Neuronal stem cell (in vitro differentiated cells): Measurements from ENCODE around the gene NRK.
"Not testable (repeated sequence)": the region's sequence is repeated elsewhere in the genome, so short reads cannot be mapped to it uniquely, and the experiment has no call there.

Source experiments
- DNase-seq: peaks from one replicate; pipeline ENCODE4 v3.0.0-alpha.2; 2013; ENCODE audit warnings: low spot score
- H2AFZ ChIP-seq: one replicate; pipeline ENCODE4 v1.6.1; 2013; ENCODE audit warnings: mild to moderate bottlenecking, low read length, inconsistent platforms
- H2AK5ac ChIP-seq: 2 replicates; pipeline ENCODE4 v1.6.1; 2013; ENCODE audit warnings: low read depth, mild to moderate bottlenecking, inconsistent platforms, low read length, moderate library complexity, mixed read lengths
- H2BK120ac ChIP-seq: 2 replicates; pipeline ENCODE4 v1.6.1; 2013; ENCODE audit warnings: low read depth, mild to moderate bottlenecking, inconsistent platforms, low read length, moderate library complexity, mixed read lengths
- H2BK12ac ChIP-seq: one replicate; pipeline ENCODE4 v1.6.1; 2013; ENCODE audit warnings: low read length, inconsistent platforms
- H2BK15ac ChIP-seq: 2 replicates; pipeline ENCODE4 v1.6.1; 2013; ENCODE audit warnings: mild to moderate bottlenecking, low read length, inconsistent platforms, mixed read lengths
- H2BK5ac ChIP-seq: one replicate; pipeline ENCODE4 v1.6.1; 2013; ENCODE audit warnings: inconsistent platforms, mild to moderate bottlenecking, low read length, moderate library complexity
- H3K14ac ChIP-seq: one replicate; pipeline ENCODE4 v1.6.1; 2013; ENCODE audit warnings: low read length, inconsistent platforms
- H3K18ac ChIP-seq: 2 replicates; pipeline ENCODE4 v1.6.1; 2013; ENCODE audit warnings: low read length, inconsistent platforms
- H3K23ac ChIP-seq: 2 replicates; pipeline ENCODE4 v1.6.1; 2013; ENCODE audit warnings: low read depth, mild to moderate bottlenecking, mixed read lengths, low read length, inconsistent platforms; ENCODE audit not compliant: poor library complexity
- H3K27ac ChIP-seq: replicated peaks from 3 replicates; pipeline ENCODE4 v1.5.1; 2013; ENCODE audit warnings: low read length, inconsistent platforms
- H3K27me3 ChIP-seq, 3 experiments: 2 replicates each; pipeline ENCODE4 v1.6.1; 2013; ENCODE audit warnings: low read length in 3 of 3, mild to moderate bottlenecking in 2 of 3, inconsistent platforms in 1 of 3, low read depth in 1 of 3, mixed read lengths in 1 of 3, moderate library complexity in 1 of 3; ENCODE audit not compliant: control insufficient read depth in 3 of 3, insufficient read depth in 3 of 3
- H3K36me3 ChIP-seq, 2 donors: replicated peaks in 1 of 2; 2 replicates each; pipeline ENCODE4 v1.6.1; 2013; ENCODE audit warnings: low read length in 2 of 2; ENCODE audit not compliant: control insufficient read depth in 2 of 2, insufficient read depth in 2 of 2
- H3K4ac ChIP-seq: 2 replicates; pipeline ENCODE4 v1.6.1; 2013; ENCODE audit warnings: inconsistent platforms, mild to moderate bottlenecking, low read length, moderate library complexity
- H3K4me1 ChIP-seq, 2 donors: 1 replicate in 1 of 2; 2 replicates in 1 of 2; pipeline ENCODE4 v1.6.1; 2013; ENCODE audit warnings: low read length in 2 of 2, low read depth in 1 of 2; ENCODE audit not compliant: control insufficient read depth in 2 of 2, insufficient read depth in 1 of 2
- H3K4me2 ChIP-seq: one replicate; pipeline ENCODE4 v1.6.1; 2013; ENCODE audit warnings: mild to moderate bottlenecking, low read length, inconsistent platforms; ENCODE audit not compliant: insufficient read depth, poor library complexity, severe bottlenecking
- H3K4me3 ChIP-seq, 2 donors: 2 replicates each; pipeline ENCODE4 v1.5.1; 2013; ENCODE audit warnings: low read length in 2 of 2, mild to moderate bottlenecking in 2 of 2, inconsistent platforms in 1 of 2, moderate library complexity in 1 of 2
- H3K79me1 ChIP-seq: one replicate; pipeline ENCODE4 v1.6.1; 2013; ENCODE audit warnings: low read depth, mild to moderate bottlenecking, inconsistent platforms, low read length, moderate library complexity
- H3K9ac ChIP-seq: one replicate; pipeline ENCODE4 v1.6.1; 2013; ENCODE audit warnings: mild to moderate bottlenecking, low read depth, low read length, inconsistent platforms; ENCODE audit not compliant: poor library complexity
- H3K9me3 ChIP-seq, 2 donors: replicated peaks in 1 of 2; 2 replicates each; pipeline versions ENCODE3 to v1.6.1; 2013; ENCODE audit warnings: low read length in 2 of 2, mild to moderate bottlenecking in 2 of 2, inconsistent platforms in 1 of 2, low read depth in 1 of 2, mixed read lengths in 1 of 2, moderate library complexity in 1 of 2; ENCODE audit not compliant: control insufficient read depth in 2 of 2, insufficient read depth in 1 of 2
- H4K8ac ChIP-seq: one replicate; pipeline ENCODE4 v1.6.1; 2013; ENCODE audit warnings: low read depth, mild to moderate bottlenecking, inconsistent platforms, low read length, moderate library complexity
- H4K91ac ChIP-seq: one replicate; pipeline ENCODE4 v1.6.1; 2013; ENCODE audit warnings: low read length, low read depth, mild to moderate bottlenecking, inconsistent platforms; ENCODE audit not compliant: poor library complexity
- WGBS, 2 donors: extraction: QIAGEN DNeasy Blood & Tissue Kit; methylation state at CpG; one replicate each; pipeline ENCODE4 v1.1.7; 2013; ENCODE audit warnings: missing lambda C conversion rate in 2 of 2, mixed read lengths in 1 of 2; ENCODE audit not compliant: insufficient read length in 2 of 2, insufficient replicate concordance in 1 of 2; ENCODE audit errors: extremely low coverage in 2 of 2; 5-methylcytosine and 5-hydroxymethylcytosine counted together

Gene NRK

GRCh38 chrX:105781804-105782203, 40.5 kb upstream of the NRK start:
- H3K9me3 ChIP-seq = no peaks in the 10 kb centered on the region
- no peak overlapping the region for H2BK5ac ChIP-seq
- H3K14ac ChIP-seq = no peak overlapping the region
- no peaks in the 10 kb centered on the region for H3K4me1 ChIP-seq
- no peak overlapping the region for H3K4me3 ChIP-seq
- H2AK5ac ChIP-seq = no peak overlapping the region
- H2BK12ac ChIP-seq = no peak overlapping the region
- H3K36me3 ChIP-seq = no peaks in the 10 kb centered on the region
- no peaks in the 10 kb centered on the region for H3K27me3 ChIP-seq
- H3K27ac ChIP-seq = no peak overlapping the region
- H4K8ac ChIP-seq = no peak overlapping the region
- H3K23ac ChIP-seq = no peak overlapping the region
- no peak overlapping the region for H2AFZ ChIP-seq
- no peak overlapping the region for H3K4me2 ChIP-seq
- H3K18ac ChIP-seq = no peak overlapping the region
- WGBS, 2 donors = no CpG with 5 or more reads among the region's 1 CpG
- H2BK15ac ChIP-seq = no peak overlapping the region
- no peaks in the 10 kb centered on the region for H3K79me1 ChIP-seq
- no peak overlapping the region for H3K4ac ChIP-seq
- no peak overlapping the region for H3K9ac ChIP-seq
- H4K91ac ChIP-seq = no peak overlapping the region
- DNase-seq = no peak
- no peak overlapping the region for H2BK120ac ChIP-seq

- not testable (repeated sequence) for H2AK5ac ChIP-seq, H4K8ac ChIP-seq, H3K4me2 ChIP-seq, H3K27me3 ChIP-seq, H3K9me3 ChIP-seq, H3K14ac ChIP-seq, H2AFZ ChIP-seq, H3K23ac ChIP-seq, H2BK12ac ChIP-seq, H3K9ac ChIP-seq, H2BK5ac ChIP-seq, H3K79me1 ChIP-seq, H4K91ac ChIP-seq, H3K4me1 ChIP-seq, H3K4me3 ChIP-seq, H3K4ac ChIP-seq, H2BK15ac ChIP-seq, H3K18ac ChIP-seq, H2BK120ac ChIP-seq, H3K36me3 ChIP-seq, H3K27ac ChIP-seq, DNase-seq
- no CpG with 5 or more reads among the region's 26 CpGs for WGBS, 2 donors
Observed at GRCh38 chrX:105796877-105797276, 25.5 kb upstream of the NRK start.

- H2AK5ac ChIP-seq = no peak overlapping the region
- H4K8ac ChIP-seq = no peak overlapping the region
- no peak overlapping the region for H3K18ac ChIP-seq
- H3K4me3 ChIP-seq = no peak overlapping the region
- H3K23ac ChIP-seq = no peak overlapping the region
- no peaks in the 10 kb centered on the region for H3K4me1 ChIP-seq
- H3K9me3 ChIP-seq = no peaks in the 10 kb centered on the region
- H3K79me1 ChIP-seq = no peaks in the 10 kb centered on the region
- no CpG with 5 or more reads among the region's 2 CpGs for WGBS, 2 donors
- H2BK120ac ChIP-seq = no peak overlapping the region
- no peak overlapping the region for H3K4ac ChIP-seq
- H3K14ac ChIP-seq = no peak overlapping the region
- no peak overlapping the region for H3K4me2 ChIP-seq
- no peak overlapping the region for H2BK5ac ChIP-seq
- H2AFZ ChIP-seq = no peak overlapping the region
- no peaks in the 10 kb centered on the region for H3K36me3 ChIP-seq
- H3K27ac ChIP-seq = no peak overlapping the region
- H2BK15ac ChIP-seq = no peak overlapping the region
- H3K9ac ChIP-seq = no peak overlapping the region
- no peaks in the 10 kb centered on the region for H3K27me3 ChIP-seq
- no peak for DNase-seq
- no peak overlapping the region for H4K91ac ChIP-seq
- no peak overlapping the region for H2BK12ac ChIP-seq
Observed at GRCh38 chrX:105803891-105804290, 18.4 kb upstream of the NRK start.

GRCh38 chrX:105805655-105806054, 16.7 kb upstream of the NRK start:
- H3K27ac ChIP-seq, H3K79me1 ChIP-seq, H3K9me3 ChIP-seq, H2AK5ac ChIP-seq, H3K4me3 ChIP-seq, H3K27me3 ChIP-seq, H3K14ac ChIP-seq, H3K4ac ChIP-seq, H4K91ac ChIP-seq, H3K36me3 ChIP-seq, H4K8ac ChIP-seq, H3K18ac ChIP-seq, H3K4me1 ChIP-seq, H2AFZ ChIP-seq, H2BK12ac ChIP-seq, H2BK5ac ChIP-seq, H3K9ac ChIP-seq, H2BK15ac ChIP-seq, DNase-seq, H2BK120ac ChIP-seq, H3K23ac ChIP-seq, H3K4me2 ChIP-seq: not testable (repeated sequence)
